ENCODE results near the gene TRIM25. TPM values are rescaled to one million over a fixed set of nuclear protein-coding genes. Genes with fewer than 3 reads are reported as not detected.

TRIM25 gene
- total RNA-seq, 1 experiment from 2014 or later: 92.8 TPM

DNA sequence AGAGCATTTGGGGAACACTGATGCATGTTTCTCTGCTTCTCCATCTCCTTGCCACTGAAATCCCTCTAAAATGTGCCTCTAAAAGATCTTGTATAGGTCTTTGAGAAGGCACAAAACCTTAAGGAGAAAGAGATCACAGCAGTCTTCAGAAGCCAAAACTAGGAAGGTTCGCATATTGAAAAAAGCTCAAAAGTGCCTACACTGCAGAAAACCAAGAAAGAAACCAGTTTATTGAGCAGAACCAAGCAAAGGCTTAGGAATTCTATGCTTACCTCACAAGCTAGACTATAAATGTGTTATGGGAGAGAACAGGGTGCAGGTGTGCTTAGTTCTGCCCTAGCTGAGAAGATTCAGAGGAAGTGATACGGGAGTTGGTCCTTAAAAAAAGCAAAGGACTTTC, 63.3 kb downstream of the TRIM25 start:
- CTCF ChIA-PET: interaction anchor here (1.1 kb wide), 1 partner anchor 31 kb away, joined by 3 read pairs; no protein-coding TSS in a partner anchor

DNA sequence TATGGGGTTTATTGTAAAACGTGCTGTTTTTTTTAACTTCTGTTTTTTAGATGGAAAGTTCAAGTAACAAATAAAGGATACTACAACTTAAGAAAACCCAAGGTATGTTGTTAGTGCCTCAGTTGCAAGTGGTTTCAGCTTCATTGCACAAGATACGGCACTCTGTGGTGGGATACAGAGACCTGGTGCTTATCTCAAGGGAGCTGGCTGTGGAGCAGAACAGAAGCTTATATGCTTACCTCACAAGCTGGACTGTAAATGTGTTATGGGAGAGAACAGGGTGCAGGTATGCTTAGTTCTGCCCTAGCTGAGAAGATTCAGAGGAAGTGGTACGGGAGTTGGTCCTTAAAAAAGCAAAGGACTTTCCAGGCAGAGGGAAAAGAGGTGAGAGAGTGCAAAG, 64.7 kb downstream of the TRIM25 start:
- Histone ChIP-seq H3K4me2 (no peak overlapping the region), H3K27ac (no peak overlapping the region), H3F3A (ENCODE audit: insufficient read depth, low read depth) (no peaks in the 10 kb centered on the region), H3K4me3 (no peak overlapping the region), H3K79me2 (ENCODE audit: low read depth) (no peaks in the 10 kb centered on the region), H3K9me3 (ENCODE audit: insufficient read depth, low read depth) (no peaks in the 10 kb centered on the region), H2AFZ (no peak overlapping the region), H3K9me2 (ENCODE audit: insufficient read depth) (no peaks in the 10 kb centered on the region), H4K20me1 (ENCODE audit: insufficient read depth) (no peaks in the 10 kb centered on the region), H3K4me1 (replicated peaks; ENCODE audit: insufficient read depth) (no peaks in the 10 kb centered on the region), H3K27me3 (ENCODE audit: insufficient read depth, low read depth) (no peaks in the 10 kb centered on the region), H3K36me3 (ENCODE audit: low read depth) (no peaks in the 10 kb centered on the region; the same call in 1 of the 2 replicates)
- ChIA-PET POLR2A (ENCODE audit: unreplicated experiment) (no interaction called here), CTCF (no interaction called here)
- TF ChIP-seq, protein P1, sequence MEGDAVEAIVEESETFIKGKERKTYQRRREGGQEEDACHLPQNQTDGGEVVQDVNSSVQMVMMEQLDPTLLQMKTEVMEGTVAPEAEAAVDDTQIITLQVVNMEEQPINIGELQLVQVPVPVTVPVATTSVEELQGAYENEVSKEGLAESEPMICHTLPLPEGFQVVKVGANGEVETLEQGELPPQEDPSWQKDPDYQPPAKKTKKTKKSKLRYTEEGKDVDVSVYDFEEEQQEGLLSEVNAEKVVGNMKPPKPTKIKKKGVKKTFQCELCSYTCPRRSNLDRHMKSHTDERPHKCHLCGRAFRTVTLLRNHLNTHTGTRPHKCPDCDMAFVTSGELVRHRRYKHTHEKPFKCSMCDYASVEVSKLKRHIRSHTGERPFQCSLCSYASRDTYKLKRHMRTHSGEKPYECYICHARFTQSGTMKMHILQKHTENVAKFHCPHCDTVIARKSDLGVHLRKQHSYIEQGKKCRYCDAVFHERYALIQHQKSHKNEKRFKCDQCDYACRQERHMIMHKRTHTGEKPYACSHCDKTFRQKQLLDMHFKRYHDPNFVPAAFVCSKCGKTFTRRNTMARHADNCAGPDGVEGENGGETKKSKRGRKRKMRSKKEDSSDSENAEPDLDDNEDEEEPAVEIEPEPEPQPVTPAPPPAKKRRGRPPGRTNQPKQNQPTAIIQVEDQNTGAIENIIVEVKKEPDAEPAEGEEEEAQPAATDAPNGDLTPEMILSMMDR (conservative IDR thresholded peaks at IDR 0.05): no peak
- TF ChIP-seq EZH2 (IDR thresholded peaks at IDR 0.05; ENCODE audit: low read depth): no peak
- DNase-seq: no peak
- no TSS peak for BruUV-seq (replicated peaks)
- intact Hi-C loops (cut with micrococcal nuclease; ENCODE audit: unreplicated experiment): no loop called here

More for the DNA sequence above, 63.3 kb downstream of the TRIM25 start:
- Histone ChIP-seq H3K4me2 (no peak overlapping the region), H3K27ac (no peak overlapping the region), H3F3A (ENCODE audit: insufficient read depth, low read depth) (no peaks in the 10 kb centered on the region), H3K4me1 (replicated peaks; ENCODE audit: insufficient read depth) (no peaks in the 10 kb centered on the region), H4K20me1 (ENCODE audit: insufficient read depth) (no peaks in the 10 kb centered on the region), H3K4me3 (no peak overlapping the region), H3K79me2 (ENCODE audit: low read depth) (no peaks in the 10 kb centered on the region), H3K27me3 (ENCODE audit: insufficient read depth, low read depth) (no peaks in the 10 kb centered on the region), H2AFZ (no peak overlapping the region), H3K9me3 (ENCODE audit: insufficient read depth, low read depth) (no peaks in the 10 kb centered on the region), H3K9me2 (ENCODE audit: insufficient read depth) (no peaks in the 10 kb centered on the region), H3K36me3 (ENCODE audit: low read depth) (no peaks in the 10 kb centered on the region)
- no peak for TF ChIP-seq EZH2 (IDR thresholded peaks at IDR 0.05; ENCODE audit: low read depth)
- TF ChIP-seq, protein P1 (conservative IDR thresholded peaks at IDR 0.05): no peak
- no TSS peak for BruUV-seq (replicated peaks)
- intact Hi-C loops (cut with micrococcal nuclease; ENCODE audit: unreplicated experiment): no loop called here
- DNase-seq: no peak
- POLR2A ChIA-PET (ENCODE audit: unreplicated experiment): no interaction called here

DNA sequence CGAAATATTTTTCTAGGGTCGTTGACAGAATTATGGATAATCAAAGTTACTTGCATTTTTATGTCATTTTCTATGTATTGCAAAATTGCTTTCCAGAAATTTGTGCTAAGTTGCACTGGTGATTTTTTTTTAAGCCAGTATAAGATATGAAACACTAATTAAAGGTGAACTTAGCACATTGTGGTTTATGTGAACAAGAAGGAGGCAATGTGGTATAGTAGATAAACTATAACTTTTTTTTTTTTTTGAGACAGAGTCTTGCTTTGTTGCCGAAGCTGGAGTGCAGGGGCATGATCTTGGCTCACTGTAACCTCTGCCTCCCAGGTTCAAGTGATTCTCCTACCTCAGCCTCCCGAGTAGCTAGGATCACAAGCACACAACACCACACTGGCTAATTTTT, 66.7 kb downstream of the TRIM25 start:
- ChIA-PET CTCF (no interaction called here), POLR2A (ENCODE audit: unreplicated experiment) (no interaction called here)
- H3K27me3 ChIP-seq (ENCODE audit: insufficient read depth, low read depth): no peaks in the 10 kb centered on the region
- no peaks in the 10 kb centered on the region for H3K79me2 ChIP-seq (ENCODE audit: low read depth)
- no peaks in the 10 kb centered on the region for H4K20me1 ChIP-seq (ENCODE audit: insufficient read depth)
- H3K4me1 ChIP-seq (replicated peaks; ENCODE audit: insufficient read depth): no peaks in the 10 kb centered on the region
- no peaks in the 10 kb centered on the region for H3K9me3 ChIP-seq (ENCODE audit: insufficient read depth, low read depth)
- H3K9me2 ChIP-seq (ENCODE audit: insufficient read depth): no peaks in the 10 kb centered on the region
- no peak for TF ChIP-seq EZH2 (IDR thresholded peaks at IDR 0.05; ENCODE audit: low read depth)
- TF ChIP-seq, protein P1 (conservative IDR thresholded peaks at IDR 0.05): no peak
- H3K27ac ChIP-seq: no peak overlapping the region
- no TSS peak for BruUV-seq (replicated peaks)
- H2AFZ ChIP-seq: no peak overlapping the region
- H3F3A ChIP-seq (ENCODE audit: insufficient read depth, low read depth): no peaks in the 10 kb centered on the region
- intact Hi-C loops (cut with micrococcal nuclease; ENCODE audit: unreplicated experiment): no loop called here
- H3K4me2 ChIP-seq: no peak overlapping the region
- DNase-seq: no peak
- no peak overlapping the region for H3K4me3 ChIP-seq
- H3K36me3 ChIP-seq (ENCODE audit: low read depth): no peaks in the 10 kb centered on the region; the same call in 1 of the 2 replicates
